OCI-LY3 (cell line): ENCODE measurements around the gene RHAG.

Source experiments
- EZH2phosphoT487 ChIP-seq: fragments of 200-600 bp; shearing (Covaris generic); IDR thresholded peaks from 2 replicates; pipeline ENCODE4 v1.6.1; 2018; ENCODE audit warnings: antibody characterized with exemption, mixed run types, low read depth
- TF ChIP-seq, protein P1 (sequence below): fragments of 200-600, 300-600 bp; sonication (generic); IDR thresholded peaks from 2 replicates; pipeline ENCODE4 v1.5.1; 2014; ENCODE audit warnings: antibody characterized with exemption, low read length, low read depth

DNA sequence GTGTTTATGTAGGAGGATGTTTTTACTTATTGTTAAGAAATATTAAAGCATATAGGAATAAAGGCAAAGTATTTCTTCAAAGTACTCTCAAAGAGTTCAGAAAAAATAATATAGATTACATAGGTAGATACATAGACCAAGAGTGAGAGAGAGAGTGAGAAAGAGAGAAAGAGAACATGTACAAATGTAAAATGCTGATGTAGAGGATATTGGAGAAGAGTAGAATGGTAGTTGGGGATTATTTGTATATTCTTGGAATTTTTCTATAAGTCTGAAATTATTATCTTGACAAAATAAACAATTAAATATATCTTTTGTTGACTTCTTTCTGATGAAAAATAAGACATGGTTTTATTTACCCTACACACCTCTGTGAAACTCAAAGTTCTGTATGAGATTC, 57.0 kb downstream of the RHAG start:
- no peak for TF ChIP-seq EZH2phosphoT487
- TF ChIP-seq, protein P1, sequence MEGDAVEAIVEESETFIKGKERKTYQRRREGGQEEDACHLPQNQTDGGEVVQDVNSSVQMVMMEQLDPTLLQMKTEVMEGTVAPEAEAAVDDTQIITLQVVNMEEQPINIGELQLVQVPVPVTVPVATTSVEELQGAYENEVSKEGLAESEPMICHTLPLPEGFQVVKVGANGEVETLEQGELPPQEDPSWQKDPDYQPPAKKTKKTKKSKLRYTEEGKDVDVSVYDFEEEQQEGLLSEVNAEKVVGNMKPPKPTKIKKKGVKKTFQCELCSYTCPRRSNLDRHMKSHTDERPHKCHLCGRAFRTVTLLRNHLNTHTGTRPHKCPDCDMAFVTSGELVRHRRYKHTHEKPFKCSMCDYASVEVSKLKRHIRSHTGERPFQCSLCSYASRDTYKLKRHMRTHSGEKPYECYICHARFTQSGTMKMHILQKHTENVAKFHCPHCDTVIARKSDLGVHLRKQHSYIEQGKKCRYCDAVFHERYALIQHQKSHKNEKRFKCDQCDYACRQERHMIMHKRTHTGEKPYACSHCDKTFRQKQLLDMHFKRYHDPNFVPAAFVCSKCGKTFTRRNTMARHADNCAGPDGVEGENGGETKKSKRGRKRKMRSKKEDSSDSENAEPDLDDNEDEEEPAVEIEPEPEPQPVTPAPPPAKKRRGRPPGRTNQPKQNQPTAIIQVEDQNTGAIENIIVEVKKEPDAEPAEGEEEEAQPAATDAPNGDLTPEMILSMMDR: no peak
